ENCODE data around the gene ZNF536.

Gene ZNF536

GRCh38 chr19:30596268-30596667 lies 224.1 kb downstream of the ZNF536 start:
- H3K4me3 ChIP-seq (ENCODE audit: low read depth, low read length) = no peak overlapping the region
- DNase-seq (ENCODE audit: low read depth) = no peak
- TF ChIP-seq CTCF (IDR thresholded peaks at IDR 0.05; ENCODE audit: insufficient read depth, low read depth, low read length, missing control alignments) = no peak

- no peak overlapping the region for H3K4me3 ChIP-seq (ENCODE audit: low read depth, low read length)
- DNase-seq (ENCODE audit: low read depth) = no peak
- no peak for TF ChIP-seq CTCF (IDR thresholded peaks at IDR 0.05; ENCODE audit: insufficient read depth, low read depth, low read length, missing control alignments)
Observed at GRCh38 chr19:30596813-30597399, 224.7 kb downstream of the ZNF536 start.

DNA sequence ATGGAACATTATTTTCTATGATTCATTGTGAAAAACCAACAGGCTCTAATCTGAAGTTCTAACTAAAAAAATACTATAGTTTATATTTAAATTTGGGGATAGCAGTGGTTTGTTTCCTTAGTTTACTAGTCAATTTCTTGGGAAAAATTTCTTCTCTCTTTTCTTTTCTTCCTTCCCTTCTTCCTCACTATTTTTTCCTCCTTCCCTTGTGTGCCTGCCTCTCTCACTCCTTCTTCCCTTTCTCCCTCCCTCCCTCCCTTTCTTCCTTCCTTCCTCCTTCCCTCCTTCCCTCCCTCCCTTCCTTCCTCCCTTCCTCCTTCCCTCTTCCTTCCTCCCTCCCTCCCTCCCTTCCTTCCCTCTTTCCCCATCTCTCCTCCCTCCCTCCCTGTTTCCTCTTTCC lies 226.5 kb downstream of the ZNF536 start:
- DNase-seq (ENCODE audit: low read depth) = no peak
- no peak for TF ChIP-seq CTCF (IDR thresholded peaks at IDR 0.05; ENCODE audit: insufficient read depth, low read depth, low read length, missing control alignments)
- H3K4me3 ChIP-seq (ENCODE audit: low read depth, low read length) = no peak overlapping the region

- DNase-seq (ENCODE audit: low read depth) = no peak
- no peak for TF ChIP-seq CTCF (IDR thresholded peaks at IDR 0.05; ENCODE audit: insufficient read depth, low read depth, low read length, missing control alignments)
- H3K4me3 ChIP-seq (ENCODE audit: low read depth, low read length) = no peak overlapping the region
Observed at GRCh38 chr19:30602661-30603350, 230.6 kb downstream of the ZNF536 start.

DNA sequence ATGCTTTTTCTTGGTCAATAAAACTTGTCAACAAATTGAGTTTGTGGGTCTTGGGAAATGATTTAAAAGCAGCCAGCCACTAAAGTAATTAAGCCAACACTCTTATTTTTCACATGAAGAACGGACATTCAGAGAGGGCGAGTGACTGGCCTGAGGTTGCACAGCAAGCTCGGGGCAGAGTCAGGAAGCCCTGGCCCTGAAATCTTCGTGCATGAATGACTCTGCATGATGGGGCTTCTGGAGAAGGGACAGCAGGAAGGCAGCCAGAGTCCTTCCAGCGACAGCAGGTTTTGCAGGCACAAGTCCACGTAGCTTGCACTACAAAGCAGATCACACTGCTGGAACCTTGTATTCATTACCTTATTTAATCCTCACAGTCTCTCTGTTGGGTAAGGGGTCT lies 232.5 kb downstream of the ZNF536 start:
- no peak overlapping the region for H3K4me3 ChIP-seq (ENCODE audit: low read depth, low read length)

DNA sequence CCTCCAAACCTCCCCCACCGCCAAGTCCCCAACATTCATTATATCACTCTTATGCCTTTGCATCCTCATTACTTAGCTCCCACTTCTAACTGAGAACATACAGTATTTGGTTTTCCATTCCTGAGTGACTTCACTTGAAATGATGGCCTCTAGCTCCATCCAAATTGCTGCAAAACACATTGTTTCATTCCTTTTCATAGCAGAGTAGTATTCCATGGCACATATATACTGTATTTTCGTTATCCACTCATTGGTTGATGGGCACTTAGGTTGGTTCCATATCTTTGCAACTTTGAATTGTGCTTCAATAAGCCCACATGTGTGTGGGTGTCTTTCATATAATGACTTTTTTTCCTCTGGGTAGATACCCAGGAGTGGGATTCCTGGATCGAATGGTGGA lies 233.1 kb downstream of the ZNF536 start:
- no peak for TF ChIP-seq CTCF (IDR thresholded peaks at IDR 0.05; ENCODE audit: insufficient read depth, low read depth, low read length, missing control alignments)
- H3K4me3 ChIP-seq (ENCODE audit: low read depth, low read length) = no peak overlapping the region
- no peak for DNase-seq (ENCODE audit: low read depth)

More for the DNA sequence above, 232.5 kb downstream of the ZNF536 start:
- TF ChIP-seq CTCF (IDR thresholded peaks at IDR 0.05; ENCODE audit: insufficient read depth, low read depth, low read length, missing control alignments) = no peak
- no peak for DNase-seq (ENCODE audit: low read depth)
